GM12865 (cell line): ENCODE data around the gene COA4.

Experiments
- DNase-seq: peaks from one replicate; pipeline ENCODE4 v3.0.0; 2010; ENCODE audit warnings: low read depth
- H3K4me3 ChIP-seq: 2 replicates; pipeline ENCODE4 v1.5.1; 2011; ENCODE audit warnings: mild to moderate bottlenecking, low read depth, low read length, control low read depth
- CTCF ChIP-seq: IDR thresholded peaks from 2 replicates; pipeline ENCODE4 v1.5.1; 2011; ENCODE audit warnings: low read length, control low read depth, low read depth, inconsistent platforms; ENCODE audit not compliant: insufficient read depth; ENCODE audit errors: missing control alignments

Gene COA4

GRCh38 chr11:73854680-73855079, 22.0 kb downstream of the COA4 start:
- no peak for DNase-seq
- no peak overlapping the region for H3K4me3 ChIP-seq
- no peak for TF ChIP-seq CTCF

DNA sequence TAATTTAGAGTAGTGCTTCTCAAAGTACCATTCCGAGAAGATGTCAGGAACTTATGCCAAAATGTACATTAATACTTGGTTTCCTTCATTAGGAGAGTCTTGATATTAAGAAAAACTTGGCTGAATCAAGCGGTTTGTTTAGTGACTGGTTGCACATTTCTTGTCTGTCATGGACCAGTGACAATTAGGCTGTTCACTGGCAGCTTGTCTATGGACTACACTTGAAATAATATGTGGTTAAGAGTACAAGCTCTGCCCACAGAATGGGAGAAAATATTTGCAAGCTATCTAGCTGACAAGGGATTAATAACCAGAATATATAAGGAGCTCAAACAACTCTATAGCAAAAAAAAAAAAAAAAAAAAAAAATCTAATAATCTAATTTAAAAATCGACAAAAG, 24.6 kb downstream of the COA4 start:
- DNase-seq, result no peak
- no peak for TF ChIP-seq CTCF
- H3K4me3 ChIP-seq, result no peak overlapping the region

DNA sequence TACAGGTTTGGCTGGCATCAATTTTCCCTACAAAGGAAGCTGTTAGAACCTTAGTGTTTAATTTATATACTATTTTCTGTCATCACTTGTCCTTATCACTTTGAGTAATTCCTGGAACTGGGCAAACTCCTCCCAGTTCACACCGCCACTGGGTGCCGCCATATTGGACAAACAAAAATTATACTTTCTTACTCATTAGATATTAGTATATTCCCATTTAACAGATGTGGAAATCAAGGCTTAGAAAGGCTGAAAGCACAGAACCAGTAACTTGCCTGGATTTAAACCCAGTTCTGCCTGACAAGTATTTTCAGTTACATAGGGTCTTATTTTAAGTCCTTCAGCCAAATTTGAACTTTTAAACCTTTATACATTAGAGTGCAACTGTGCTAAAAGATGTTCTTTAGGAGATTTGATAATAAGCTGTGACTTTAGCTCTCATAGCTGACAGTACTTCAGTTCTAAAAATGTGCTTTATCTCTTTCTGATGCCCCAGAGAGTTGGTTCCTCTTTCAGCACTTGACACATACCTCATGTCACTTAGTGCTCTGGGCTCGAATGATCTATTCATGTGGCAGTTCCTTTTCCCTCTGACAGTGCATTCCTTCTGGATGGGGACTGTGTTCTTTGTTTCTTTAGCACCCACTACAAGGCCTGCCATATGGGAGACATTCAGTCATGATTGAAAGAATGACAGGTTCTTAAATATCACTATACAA, 25.4 kb downstream of the COA4 start:
- no peak overlapping the region for H3K4me3 ChIP-seq
- no peak for DNase-seq
- TF ChIP-seq CTCF, result no peak

- no peak overlapping the region for H3K4me3 ChIP-seq
- TF ChIP-seq CTCF, result no peak
- no peak for DNase-seq
Observed at GRCh38 chr11:73839123-73839457, 37.6 kb downstream of the COA4 start.

DNA sequence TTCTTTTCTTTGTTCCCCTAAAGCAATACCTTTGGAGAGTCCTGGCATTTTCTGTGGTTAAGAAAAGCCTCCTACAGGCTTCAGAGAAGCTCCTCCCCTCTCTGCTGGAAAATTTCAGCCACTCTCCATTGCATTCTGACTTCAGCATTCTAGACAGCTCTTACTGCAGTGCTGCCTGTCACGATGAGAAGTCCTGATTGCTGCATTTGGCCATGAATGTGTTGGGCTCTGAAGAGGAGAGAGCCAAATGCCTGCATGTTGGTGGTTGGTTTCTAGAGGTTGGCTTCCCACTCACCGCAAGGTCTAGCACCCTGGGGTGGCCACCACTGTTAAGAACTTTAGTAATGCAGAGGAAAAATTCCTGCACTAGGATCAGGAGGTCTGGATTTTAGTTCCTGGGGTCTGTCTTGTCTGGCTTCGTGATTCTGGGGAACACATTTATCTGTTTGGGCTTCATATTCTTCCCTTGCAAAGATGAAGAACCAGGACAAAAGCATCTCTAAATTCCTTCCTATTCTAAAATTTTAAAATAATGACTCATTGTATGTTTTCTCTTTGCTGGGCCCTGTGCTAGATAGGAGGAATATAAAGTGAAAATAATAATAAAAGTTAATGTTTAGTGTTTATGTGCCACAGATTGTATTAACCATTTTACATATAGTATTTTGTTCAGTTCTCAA, 38.1 kb downstream of the COA4 start:
- no peak for TF ChIP-seq CTCF

DNA sequence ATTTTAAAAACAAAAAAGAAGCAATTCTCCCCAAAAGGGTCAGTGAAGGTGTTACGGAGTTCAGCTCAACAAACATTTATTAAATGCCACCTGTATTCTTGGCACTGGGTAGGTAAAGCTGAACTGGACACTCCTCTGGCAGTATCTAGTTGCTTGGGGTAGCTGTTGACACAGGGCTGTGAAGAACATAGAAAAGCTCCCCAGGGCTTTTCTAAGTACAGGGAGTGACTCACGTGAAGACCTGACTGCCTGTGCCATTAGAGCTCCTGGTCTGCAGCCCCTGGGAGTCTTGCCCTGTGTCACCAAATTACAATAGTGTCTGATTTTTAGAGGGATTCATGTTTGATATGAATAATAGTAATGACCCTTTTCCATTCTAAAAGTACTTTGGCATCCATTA, 43.6 kb downstream of the COA4 start:
- TF ChIP-seq CTCF, result no peak

More for the DNA sequence above, 38.1 kb downstream of the COA4 start:
- no peak for DNase-seq
- no peak overlapping the region for H3K4me3 ChIP-seq

DNA sequence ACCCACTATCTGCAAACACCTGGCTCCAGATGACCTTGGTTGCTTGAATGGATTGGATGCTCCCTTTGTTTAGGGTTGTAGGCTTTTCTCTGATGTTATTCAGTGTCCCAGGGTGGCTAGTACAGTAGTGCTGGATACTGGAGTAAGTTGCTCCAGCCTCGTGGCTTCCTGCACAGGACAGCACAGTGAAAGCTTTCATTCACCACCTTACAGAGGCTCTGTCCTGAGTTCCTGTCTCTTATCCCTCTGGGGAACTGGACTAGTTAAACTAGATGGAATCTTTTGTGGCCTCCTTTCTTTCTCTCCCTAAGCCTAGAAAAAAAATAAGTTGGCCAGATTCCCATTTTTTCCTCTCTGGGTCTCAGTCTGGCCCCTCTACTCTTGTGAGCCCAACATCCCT, 46.4 kb downstream of the COA4 start:
- TF ChIP-seq CTCF, result no peak
- H3K4me3 ChIP-seq, result no peak overlapping the region
- DNase-seq, result no peak

More for the DNA sequence above, 43.6 kb downstream of the COA4 start:
- H3K4me3 ChIP-seq, result no peak overlapping the region
- DNase-seq, result no peak
